Gastrocnemius medialis (tissue), 4 donors: ENCODE data around the gene ARHGAP5. TPM values are rescaled to one million over a fixed set of nuclear protein-coding genes. Genes with fewer than 3 reads are reported as not detected.
A peak's percentile ranks its signal among the peaks of the same experiment; 100 is the strongest.

ENCODE experiments used
- ATAC-seq, 2 donors: fragments of 150-250 bp; one replicate each; pipeline ENCODE4 v1.9.1; 2016
- DNase-seq, 2 donors: peaks; one replicate each; pipeline ENCODE4 v3.0.0-alpha.2; 2019
- H3K27ac ChIP-seq, 4 donors: fragments of 200-600 bp; sonication (generic); 1 replicate in 1 of 4; 2 replicates in 3 of 4; pipeline ENCODE4 v1.5.1; 2016 to 2018; ENCODE audit warnings: mild to moderate bottlenecking in 2 of 4, moderate library complexity in 1 of 4
- H3K27me3 ChIP-seq, 3 donors: fragments of 200-600 bp; sonication (generic) in 2 of 3; 1 replicate in 1 of 3; 2 replicates in 2 of 3; pipeline versions ENCODE4 v1.5.1 to v1.6.0; 2016 to 2019; ENCODE audit warnings: mild to moderate bottlenecking in 1 of 3, moderate library complexity in 1 of 3
- H3K36me3 ChIP-seq, 2 donors: fragments of 200-600 bp; sonication (generic) in 1 of 2; one replicate each; pipeline ENCODE4 v1.5.1; 2017 to 2018
- H3K4me1 ChIP-seq, 2 donors: fragments of 200-600 bp; sonication (generic) in 1 of 2; one replicate each; pipeline ENCODE4 v1.5.1; 2016 to 2017; ENCODE audit warnings: mild to moderate bottlenecking in 2 of 2
- H3K4me3 ChIP-seq, 4 donors: fragments of 200-600 bp; sonication (generic) in 3 of 4; 1 replicate in 1 of 4; 2 replicates in 3 of 4; pipeline ENCODE4 v1.5.1; 2016 to 2019; ENCODE audit warnings: mild to moderate bottlenecking in 2 of 4
- H3K9me3 ChIP-seq, 3 donors: fragments of 200-600 bp; sonication (generic) in 2 of 3; 1 replicate in 1 of 3; 2 replicates in 2 of 3; pipeline ENCODE4 v1.5.1; 2016 to 2019
- CTCF ChIP-seq, 5 experiments: fragments of 450-650 bp in 3 of 5; fragments of 200-600 bp in 2 of 5; sonication (generic) in 2 of 5; IDR thresholded peaks in 4 of 5; conservative IDR thresholded peaks in 1 of 5; 1 replicate in 4 of 5; 2 replicates in 1 of 5; pipeline ENCODE4 v1.5.1; 2016 to 2019; ENCODE audit warnings: antibody characterized with exemption in 5 of 5, mild to moderate bottlenecking in 3 of 5, moderate library complexity in 3 of 5
- POLR2A ChIP-seq, 2 donors: fragments of 450-650 bp; IDR thresholded peaks; one replicate each; pipeline ENCODE4 v1.6.1; 2017; ENCODE audit warnings: antibody characterized with exemption in 2 of 2, mild to moderate bottlenecking in 2 of 2, moderate library complexity in 2 of 2
- in situ Hi-C, 4 donors: fragments of 200-750 bp; cut with MboI; loops; one replicate each; pipeline versions ENCODE4 v1.15.0 to v1.8.0; 2017; ENCODE audit warnings: low sequenced_read_pairs in 4 of 4
- intact Hi-C: fragments of 100-400 bp; cut with DNase I; formaldehyde crosslinking; loops from one replicate; pipeline ENCODE4 v1.15.1; 2023; ENCODE audit warnings: low total_unique reads
- total RNA-seq, 4 donors: library from RNA; depleted of rRNA; stranded (reverse); fragments of >200 nt; gene quantifications; one replicate each; pipeline versions ENCODE4 v1.1.0 to v1.2.3, GENCODE V29; 2016

Gene ARHGAP5
- total RNA-seq, 4 donors from 2014 or later = 56.5 to 76.9 (median 66.9) TPM

GRCh38 chr14:32202491-32202997, 125.4 kb downstream of the ARHGAP5 start:
- TF ChIP-seq POLR2A (IDR thresholded peaks at IDR 0.05) (no peak), CTCF (IDR thresholded peaks at IDR 0.05 in 4 of 5, conservative IDR thresholded peaks at IDR 0.05 in 1 of 5) (no peak)
- intact Hi-C loops (loop anchor here (5.0 to 10.0 kb wide), 6 partner anchors 50 to 1178 kb away; partner anchors contain the start of genes AP4S1, HEATR5A and STRN3), in situ Hi-C loops (loop anchor here in 3 of 4 donors (5.0 to 10.0 kb wide), 4 partner anchors 120 to 312 kb away; partner anchors contain the start of gene ARHGAP5 (in 2 of the 3))

GRCh38 chr14:32202998-32203882, 126.1 kb downstream of the ARHGAP5 start, which contains the start of gene RNU6-8:
RNU6-8 (minus strand) TSS chr14:32203269.
- Histone ChIP-seq H3K9me3 (no peaks in the 10 kb centered on the region), H3K27me3 (no peaks in the 10 kb centered on the region), H3K36me3 (no peaks in the 10 kb centered on the region), H3K4me3 (peak within 1 kb of the TSS; percentile 81 to 95 (median 84)), H3K27ac (peak within 1 kb of the TSS; percentile 87 to 96 (median 92)), H3K4me1 (peaks cover 11 to 17% of the 10 kb centered on the region in 2 donors)
- DNase-seq (peak; percentile 82 to 91), ATAC-seq (peak; percentile 72 to 76)
- intact Hi-C loops (loop anchor here (5.0 to 10.0 kb wide), 6 partner anchors 49 to 1178 kb away; partner anchors contain the start of genes AP4S1, HEATR5A and STRN3), in situ Hi-C loops (loop anchor here in 3 of 4 donors (5.0 to 10.0 kb wide), 4 partner anchors 121 to 312 kb away; partner anchors contain the start of gene ARHGAP5 (in 2 of the 3))
- TF ChIP-seq POLR2A (IDR thresholded peaks at IDR 0.05) = peak; percentile 84 to 88
- TF ChIP-seq CTCF (IDR thresholded peaks at IDR 0.05 in 4 of 5, conservative IDR thresholded peaks at IDR 0.05 in 1 of 5) = no peak

More at GRCh38 chr14:32202491-32202997, 125.4 kb downstream of the ARHGAP5 start:
- Histone ChIP-seq H3K27ac (peak overlapping the region; percentile 87 to 96 (median 92)), H3K4me1 (peaks cover 11 to 17% of the 10 kb centered on the region in 2 donors), H3K9me3 (no peaks in the 10 kb centered on the region), H3K4me3 (peak overlapping the region; percentile 81 to 95 (median 84)), H3K27me3 (no peaks in the 10 kb centered on the region), H3K36me3 (no peaks in the 10 kb centered on the region)
- ATAC-seq = peak in 1 of 2 donors; percentile 11
- no peak for DNase-seq

GRCh38 chr14:32203928-32204357, 126.8 kb downstream of the ARHGAP5 start:
- no peak for TF ChIP-seq POLR2A (IDR thresholded peaks at IDR 0.05)
- TF ChIP-seq CTCF (IDR thresholded peaks at IDR 0.05 in 4 of 5, conservative IDR thresholded peaks at IDR 0.05 in 1 of 5) = no peak
- Histone ChIP-seq H3K27me3 (no peaks in the 10 kb centered on the region), H3K9me3 (no peaks in the 10 kb centered on the region), H3K27ac (peak overlapping the region; percentile 87 to 96 (median 92)), H3K4me3 (peak overlapping the region; percentile 81 to 95 (median 84)), H3K4me1 (peaks cover 11 to 17% of the 10 kb centered on the region in 2 donors), H3K36me3 (no peaks in the 10 kb centered on the region)
- DNase-seq = peak; percentile 19 to 57
- in situ Hi-C loops (loop anchor here in 3 of 4 donors (5.0 to 10.0 kb wide), 4 partner anchors 122 to 311 kb away; partner anchors contain the start of gene ARHGAP5 (in 2 of the 3)), intact Hi-C loops (loop anchor here (5.0 to 10.0 kb wide), 6 partner anchors 48 to 1179 kb away; partner anchors contain the start of genes AP4S1, HEATR5A and STRN3)
- peak; percentile 32 to 36 for ATAC-seq

- peaks cover 11 to 14% of the 10 kb centered on the region in 2 donors for H3K4me1 ChIP-seq
- H3K27me3 ChIP-seq = no peaks in the 10 kb centered on the region
- ATAC-seq (no peak), DNase-seq (no peak)
- H3K4me3 ChIP-seq = no peak overlapping the region
- peak overlapping the region in 2 of 4 donors; percentile 94 to 96 for H3K27ac ChIP-seq
- intact Hi-C loops = loop anchor here (10.0 kb wide), 2 partner anchors 781 to 1181 kb away; partner anchors contain the start of genes AP4S1, HEATR5A and STRN3
- H3K36me3 ChIP-seq = no peaks in the 10 kb centered on the region
- H3K9me3 ChIP-seq = no peaks in the 10 kb centered on the region
- TF ChIP-seq CTCF (IDR thresholded peaks at IDR 0.05 in 4 of 5, conservative IDR thresholded peaks at IDR 0.05 in 1 of 5) (no peak), POLR2A (IDR thresholded peaks at IDR 0.05) (no peak)
- in situ Hi-C loops = loop anchor here in 2 of 4 donors (10.0 kb wide), 2 partner anchors 131 to 309 kb away; partner anchors contain the start of gene ARHGAP5 (in 1 of the 2)
Observed at GRCh38 chr14:32205554-32205953, 128.4 kb downstream of the ARHGAP5 start.
